ENCODE data around the gene PTPRT. TPM values are rescaled to one million over a fixed set of nuclear protein-coding genes. Genes with fewer than 3 reads are reported as not detected.

PTPRT gene
- polyA plus RNA-seq, 2 of the 4 experiments (the other 2 are of a cell fraction), result not detected

DNA sequence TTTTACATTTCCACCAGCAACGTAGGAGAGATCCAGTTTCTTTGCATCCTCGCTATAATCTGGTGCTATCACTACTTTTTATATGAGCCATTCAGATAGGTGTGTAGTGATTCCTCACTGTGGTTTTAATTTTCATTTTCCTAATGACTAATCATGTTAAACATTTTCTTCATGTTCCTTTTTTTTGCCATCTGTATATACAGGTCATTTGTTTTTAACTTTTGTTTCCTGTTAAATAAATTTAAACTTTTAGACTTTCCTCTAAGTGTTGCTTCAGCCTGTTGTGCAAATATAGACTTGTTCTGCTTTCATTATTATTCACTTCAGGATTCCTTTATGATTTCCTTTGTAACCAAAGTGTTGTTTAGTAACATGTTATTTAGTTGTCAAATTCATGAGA is 697.4 kb downstream of the PTPRT start (continued):
- TF ChIP-seq, protein P1, sequence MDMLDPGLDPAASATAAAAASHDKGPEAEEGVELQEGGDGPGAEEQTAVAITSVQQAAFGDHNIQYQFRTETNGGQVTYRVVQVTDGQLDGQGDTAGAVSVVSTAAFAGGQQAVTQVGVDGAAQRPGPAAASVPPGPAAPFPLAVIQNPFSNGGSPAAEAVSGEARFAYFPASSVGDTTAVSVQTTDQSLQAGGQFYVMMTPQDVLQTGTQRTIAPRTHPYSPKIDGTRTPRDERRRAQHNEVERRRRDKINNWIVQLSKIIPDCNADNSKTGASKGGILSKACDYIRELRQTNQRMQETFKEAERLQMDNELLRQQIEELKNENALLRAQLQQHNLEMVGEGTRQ (IDR thresholded peaks at IDR 0.05), result no peak
- no peak for TF ChIP-seq EHMT2 (IDR thresholded peaks at IDR 0.05; ENCODE audit: low read depth)
- no peak for TF ChIP-seq RAD21 (conservative IDR thresholded peaks at IDR 0.05 in 1 of 2, IDR thresholded peaks at IDR 0.05 in 1 of 2)
- TF ChIP-seq, protein P2, sequence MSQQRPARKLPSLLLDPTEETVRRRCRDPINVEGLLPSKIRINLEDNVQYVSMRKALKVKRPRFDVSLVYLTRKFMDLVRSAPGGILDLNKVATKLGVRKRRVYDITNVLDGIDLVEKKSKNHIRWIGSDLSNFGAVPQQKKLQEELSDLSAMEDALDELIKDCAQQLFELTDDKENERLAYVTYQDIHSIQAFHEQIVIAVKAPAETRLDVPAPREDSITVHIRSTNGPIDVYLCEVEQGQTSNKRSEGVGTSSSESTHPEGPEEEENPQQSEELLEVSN (IDR thresholded peaks at IDR 0.05; ENCODE audit: borderline replicate concordance, low read depth), result no peak
- no peak for TF ChIP-seq GATA3 (IDR thresholded peaks at IDR 0.05; ENCODE audit: borderline replicate concordance)

DNA sequence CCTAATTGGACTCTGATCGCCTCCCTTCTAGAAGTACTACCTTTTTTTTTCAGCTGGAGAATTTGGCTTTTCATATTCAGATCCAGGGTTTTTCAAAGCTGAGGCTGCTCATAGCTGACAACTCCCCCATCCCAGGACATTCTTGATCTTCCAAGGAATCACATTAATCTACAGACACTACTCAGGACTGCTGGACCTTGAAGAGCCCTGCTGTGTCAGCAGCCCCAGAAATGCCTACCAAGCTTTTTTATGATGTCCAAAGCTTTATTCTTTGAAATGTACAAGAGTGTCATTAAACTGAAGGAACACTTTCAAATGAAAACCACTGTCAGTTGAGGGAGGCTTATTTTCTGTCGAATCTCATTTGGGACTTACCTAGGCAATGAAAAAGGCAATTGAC is 704.1 kb downstream of the PTPRT start:
- POLR2A ChIA-PET, result no interaction called here
- Histone ChIP-seq H3K9me3 (no peaks in the 10 kb centered on the region), H3K4me2 (no peak overlapping the region), H3K27ac (no peak overlapping the region), H3K4me1 (no peaks in the 10 kb centered on the region), H3K4me3 (no peak overlapping the region)
- no peak for ATAC-seq
- 4% methylated on average over 2 of the region's 2 CpGs for WGBS (ENCODE audit: missing lambda C conversion rate)
- CTCF ChIA-PET, result interaction anchor here (0.6 to 0.7 kb wide), 2 partner anchors 46 to 351 kb away, joined by 3 to 4 read pairs; no protein-coding TSS in a partner anchor
- DNase-seq (ENCODE audit: low read depth in 1 of 2, low spot score in 1 of 2), result no peak
- FAIRE-seq, result no peak
- TF ChIP-seq, protein P3, sequence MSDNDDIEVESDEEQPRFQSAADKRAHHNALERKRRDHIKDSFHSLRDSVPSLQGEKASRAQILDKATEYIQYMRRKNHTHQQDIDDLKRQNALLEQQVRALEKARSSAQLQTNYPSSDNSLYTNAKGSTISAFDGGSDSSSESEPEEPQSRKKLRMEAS (IDR thresholded peaks at IDR 0.05), result no peak
- no peak for TF ChIP-seq MAZ (IDR thresholded peaks at IDR 0.05; ENCODE audit: borderline replicate concordance, low read depth, low read length)
- TF ChIP-seq, protein P2 (IDR thresholded peaks at IDR 0.05; ENCODE audit: borderline replicate concordance, low read depth), result no peak
- no peak for TF ChIP-seq HEYL (CRISPR knock-in tag; IDR thresholded peaks at IDR 0.05)
- TF ChIP-seq HOXA7 (CRISPR knock-in tag; IDR thresholded peaks at IDR 0.05), result no peak
- TF ChIP-seq FOSL2 (IDR thresholded peaks at IDR 0.05), result no peak
- no peak for TF ChIP-seq FOSL2 (CRISPR knock-in tag; IDR thresholded peaks at IDR 0.05)
- TF ChIP-seq ZFP36 (IDR thresholded peaks at IDR 0.05; ENCODE audit: borderline replicate concordance, partially characterized antibody), result no peak
- no peak for TF ChIP-seq ZC3H11A (IDR thresholded peaks at IDR 0.05)
- TF ChIP-seq PHF8 (IDR thresholded peaks at IDR 0.05; ENCODE audit: borderline replicate concordance, low read depth), result no peak
- no peak for TF ChIP-seq RAD21 (conservative IDR thresholded peaks at IDR 0.05 in 1 of 2, IDR thresholded peaks at IDR 0.05 in 1 of 2)
- TF ChIP-seq, protein P4, sequence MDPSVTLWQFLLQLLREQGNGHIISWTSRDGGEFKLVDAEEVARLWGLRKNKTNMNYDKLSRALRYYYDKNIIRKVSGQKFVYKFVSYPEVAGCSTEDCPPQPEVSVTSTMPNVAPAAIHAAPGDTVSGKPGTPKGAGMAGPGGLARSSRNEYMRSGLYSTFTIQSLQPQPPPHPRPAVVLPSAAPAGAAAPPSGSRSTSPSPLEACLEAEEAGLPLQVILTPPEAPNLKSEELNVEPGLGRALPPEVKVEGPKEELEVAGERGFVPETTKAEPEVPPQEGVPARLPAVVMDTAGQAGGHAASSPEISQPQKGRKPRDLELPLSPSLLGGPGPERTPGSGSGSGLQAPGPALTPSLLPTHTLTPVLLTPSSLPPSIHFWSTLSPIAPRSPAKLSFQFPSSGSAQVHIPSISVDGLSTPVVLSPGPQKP (IDR thresholded peaks at IDR 0.05; ENCODE audit: low read depth, low read length), result no peak
- TF ChIP-seq, protein P5, sequence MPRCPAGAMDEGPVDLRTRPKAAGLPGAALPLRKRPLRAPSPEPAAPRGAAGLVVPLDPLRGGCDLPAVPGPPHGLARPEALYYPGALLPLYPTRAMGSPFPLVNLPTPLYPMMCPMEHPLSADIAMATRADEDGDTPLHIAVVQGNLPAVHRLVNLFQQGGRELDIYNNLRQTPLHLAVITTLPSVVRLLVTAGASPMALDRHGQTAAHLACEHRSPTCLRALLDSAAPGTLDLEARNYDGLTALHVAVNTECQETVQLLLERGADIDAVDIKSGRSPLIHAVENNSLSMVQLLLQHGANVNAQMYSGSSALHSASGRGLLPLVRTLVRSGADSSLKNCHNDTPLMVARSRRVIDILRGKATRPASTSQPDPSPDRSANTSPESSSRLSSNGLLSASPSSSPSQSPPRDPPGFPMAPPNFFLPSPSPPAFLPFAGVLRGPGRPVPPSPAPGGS (IDR thresholded peaks at IDR 0.05), result no peak
- TF ChIP-seq GATA3 (IDR thresholded peaks at IDR 0.05; ENCODE audit: borderline replicate concordance), result no peak
- no peak for TF ChIP-seq FOSB (CRISPR knock-in tag; IDR thresholded peaks at IDR 0.05)
- TF ChIP-seq CEBPB (IDR thresholded peaks at IDR 0.05), result no peak
- TF ChIP-seq HOXB5 (CRISPR knock-in tag; IDR thresholded peaks at IDR 0.05), result no peak
- TF ChIP-seq CBX2 (IDR thresholded peaks at IDR 0.05; ENCODE audit: borderline replicate concordance, low read depth), result no peak
- TF ChIP-seq, protein P6, sequence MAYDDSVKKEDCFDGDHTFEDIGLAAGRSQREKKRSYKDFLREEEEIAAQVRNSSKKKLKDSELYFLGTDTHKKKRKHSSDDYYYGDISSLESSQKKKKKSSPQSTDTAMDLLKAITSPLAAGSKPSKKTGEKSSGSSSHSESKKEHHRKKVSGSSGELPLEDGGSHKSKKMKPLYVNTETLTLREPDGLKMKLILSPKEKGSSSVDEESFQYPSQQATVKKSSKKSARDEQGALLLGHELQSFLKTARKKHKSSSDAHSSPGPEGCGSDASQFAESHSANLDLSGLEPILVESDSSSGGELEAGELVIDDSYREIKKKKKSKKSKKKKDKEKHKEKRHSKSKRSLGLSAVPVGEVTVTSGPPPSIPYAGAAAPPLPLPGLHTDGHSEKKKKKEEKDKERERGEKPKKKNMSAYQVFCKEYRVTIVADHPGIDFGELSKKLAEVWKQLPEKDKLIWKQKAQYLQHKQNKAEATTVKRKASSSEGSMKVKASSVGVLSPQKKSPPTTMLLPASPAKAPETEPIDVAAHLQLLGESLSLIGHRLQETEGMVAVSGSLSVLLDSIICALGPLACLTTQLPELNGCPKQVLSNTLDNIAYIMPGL (CRISPR knock-in tag; IDR thresholded peaks at IDR 0.05; ENCODE audit: borderline replicate concordance), result no peak
- TF ChIP-seq ZNF302 (CRISPR knock-in tag; IDR thresholded peaks at IDR 0.05), result no peak
- TF ChIP-seq NR3C1 (IDR thresholded peaks at IDR 0.05), result no peak

Data from A549 (cell line).